A549 (cell line): ENCODE measurements around the gene C4orf36. TPM values are rescaled to one million over a fixed set of nuclear protein-coding genes. Genes with fewer than 3 reads are reported as not detected.

Experiments used
- CHD2 ChIP-seq: fragments of 150-350 bp; IDR thresholded peaks from 2 replicates; pipeline ENCODE4 v1.6.1; 2014; ENCODE audit warnings: low read length; ENCODE audit not compliant: partially characterized antibody
- CHD4 ChIP-seq: fragments of 200-600 bp; sonication (generic); IDR thresholded peaks from 2 replicates; pipeline ENCODE4 v1.6.1; 2016; ENCODE audit warnings: antibody characterized with exemption, mild to moderate bottlenecking, borderline replicate concordance
- ESRRA ChIP-seq: fragments of 150-350 bp; IDR thresholded peaks from 2 replicates; pipeline ENCODE4 v1.6.1; 2014; ENCODE audit warnings: mild to moderate bottlenecking, low read length, borderline replicate concordance
- polyA plus RNA-seq, 4 experiments: library from polyadenylated mRNA; depleted of rRNA in 3 of 4; stranded (reverse); fragments of >200 nt; fragmentation: RNase III in 1 of 4; extraction: RNeasy Plus Mini Kit Qiagen cat#74134 plus additional on column Dnase treatment in 1 of 4; gene quantifications; 2 replicates in 3 of 4; 3 replicates in 1 of 4; pipeline ENCODE4 v1.2.3, GENCODE V29; 2011 to 2017

Gene C4orf36
- polyA plus RNA-seq, 2 of the 4 experiments (the other 2 are of a cell fraction): 1.5 to 1.9 TPM

DNA sequence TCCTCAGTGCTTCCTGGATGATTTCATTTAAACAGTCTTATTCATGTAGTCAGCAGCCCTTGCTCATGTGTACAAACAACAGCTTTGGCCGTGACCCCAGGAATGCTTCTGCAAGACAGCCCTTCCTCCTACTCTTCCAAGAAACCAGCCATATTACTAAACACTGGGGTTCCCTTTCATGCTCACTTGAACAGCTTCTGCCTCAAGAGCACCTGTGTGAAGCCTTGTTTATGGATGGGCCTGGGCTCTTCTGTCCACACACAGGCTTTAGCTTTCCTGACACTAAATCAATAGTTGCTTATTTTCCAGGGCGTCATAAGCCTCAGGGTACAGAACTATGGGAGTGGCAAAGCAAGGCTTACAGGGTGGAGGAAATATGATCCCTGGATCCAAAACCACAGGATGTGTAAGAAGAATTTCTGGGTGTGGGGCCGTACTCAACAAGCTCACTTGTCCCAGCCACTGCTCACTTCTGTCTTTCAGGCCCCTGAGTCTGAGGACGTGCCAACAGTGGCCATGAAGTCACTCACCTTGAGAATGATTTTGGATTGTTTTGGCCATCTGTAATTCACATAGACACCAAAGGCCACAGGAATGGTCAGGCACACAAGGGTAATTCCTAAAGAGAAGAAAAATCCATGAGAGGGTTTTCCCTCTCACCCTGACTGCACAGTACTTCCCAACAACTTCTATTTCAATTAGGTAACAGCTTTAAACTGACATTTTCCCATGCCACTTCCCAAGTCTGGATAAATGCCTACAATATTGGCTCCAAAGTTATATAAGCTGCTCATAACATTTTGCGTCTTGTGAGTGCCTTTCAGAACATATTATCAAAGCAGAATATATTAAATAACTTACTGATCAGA lies 60.7 kb downstream of the C4orf36 start (continued):
- TF ChIP-seq CHD4 (no peak), ESRRA (no peak), CHD2 (no peak)

Other genes with a start within 250 kb of the C4orf36 start
- not detected in 2 replicates for gene SLC10A6, start 43.0 kb downstream of the C4orf36 start, polyA plus RNA-seq (2011; rRNA removed)
- not detected in 3 replicates for gene SLC10A6, start 43.0 kb downstream of the C4orf36 start, polyA plus RNA-seq (2017; fragmentation: RNase III; extraction: RNeasy Plus Mini Kit Qiagen cat#74134 plus additional on column Dnase treatment)
- 15.4 and 29.8 TPM in 2 replicates for gene AFF1, start 42.6 kb upstream of the C4orf36 start, polyA plus RNA-seq (2011; rRNA removed)
- 11.3 to 13.7 TPM (median 12.2 TPM) in 3 replicates for gene AFF1, start 42.6 kb upstream of the C4orf36 start, polyA plus RNA-seq (2017; fragmentation: RNase III; extraction: RNeasy Plus Mini Kit Qiagen cat#74134 plus additional on column Dnase treatment)